GM21515 (cell line): ENCODE measurements around the gene POLR1D.

ENCODE experiments used
- ATAC-seq: cut with Tn5 transposase; IDR thresholded peaks from one replicate; pipeline ENCODE4 v1.9.1; 2021; ENCODE audit not compliant: unreplicated experiment

POLR1D gene

GRCh38 chr13:27637289-27637626 is 15.6 kb downstream of the POLR1D start:
- no peak for ATAC-seq

GRCh38 chr13:27638001-27638400 is 16.3 kb downstream of the POLR1D start:
- no peak for ATAC-seq

DNA sequence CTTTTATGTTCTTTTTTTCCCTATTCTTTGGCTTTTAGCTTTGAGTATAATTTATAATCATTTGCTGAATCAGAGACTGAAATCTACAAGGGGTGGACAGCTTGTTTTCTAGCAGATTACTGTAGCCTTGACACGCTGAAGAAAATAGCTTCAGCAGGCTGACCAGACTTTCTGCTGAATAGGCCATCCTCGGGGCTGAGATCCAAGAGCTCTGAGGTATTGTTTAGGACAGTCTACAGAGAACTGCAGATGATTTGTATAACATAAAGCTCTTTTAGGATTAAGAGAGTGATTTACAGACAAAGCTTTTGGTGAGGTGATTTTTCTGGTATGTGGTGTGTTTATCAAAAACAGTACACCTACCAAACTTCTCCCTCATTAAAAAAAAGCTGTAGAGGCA is 16.8 kb downstream of the POLR1D start:
- no peak for ATAC-seq

DNA sequence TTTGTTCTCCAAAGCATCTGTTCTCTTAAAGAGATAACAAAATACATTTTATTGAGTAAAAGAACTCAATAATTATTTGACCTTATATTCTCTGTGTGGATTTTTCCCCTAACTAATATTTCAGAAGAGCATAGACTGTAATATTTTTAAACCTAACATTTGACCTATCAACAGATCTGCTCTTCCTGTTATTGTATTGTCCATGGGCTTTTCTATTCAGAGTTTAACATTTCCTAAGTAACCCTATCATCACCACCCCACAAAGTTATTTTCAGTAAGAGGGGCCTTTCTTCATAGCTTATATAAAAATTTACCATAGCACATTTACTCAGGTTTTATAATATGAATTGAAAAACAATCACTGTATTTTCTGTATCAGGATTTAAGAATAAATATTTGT is 17.5 kb downstream of the POLR1D start:
- no peak for ATAC-seq

- no peak for ATAC-seq
These were observed 20.2 kb downstream of the POLR1D start for GRCh38 chr13:27641711-27642502.

GRCh38 chr13:27643334-27644132 is 21.8 kb downstream of the POLR1D start:
- no peak for ATAC-seq

DNA sequence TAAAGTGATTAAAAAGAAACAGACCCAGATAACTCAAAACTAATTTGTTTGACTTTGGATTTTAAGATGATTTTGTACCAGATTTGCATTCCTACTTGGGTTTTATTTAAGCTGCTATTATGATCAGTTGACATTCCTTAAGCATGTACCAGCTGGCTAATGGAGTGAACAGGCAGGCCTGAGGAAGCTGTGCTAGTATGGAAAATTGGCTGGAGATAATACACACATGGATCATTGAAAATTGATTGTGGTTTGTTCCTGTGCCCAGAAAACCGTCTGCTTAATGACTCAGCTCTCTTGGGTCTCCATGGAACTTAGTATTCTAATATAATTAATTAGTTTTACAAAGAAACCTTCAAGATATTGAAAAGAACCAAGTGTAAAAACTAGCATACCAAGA is 22.6 kb downstream of the POLR1D start:
- no peak for ATAC-seq

DNA sequence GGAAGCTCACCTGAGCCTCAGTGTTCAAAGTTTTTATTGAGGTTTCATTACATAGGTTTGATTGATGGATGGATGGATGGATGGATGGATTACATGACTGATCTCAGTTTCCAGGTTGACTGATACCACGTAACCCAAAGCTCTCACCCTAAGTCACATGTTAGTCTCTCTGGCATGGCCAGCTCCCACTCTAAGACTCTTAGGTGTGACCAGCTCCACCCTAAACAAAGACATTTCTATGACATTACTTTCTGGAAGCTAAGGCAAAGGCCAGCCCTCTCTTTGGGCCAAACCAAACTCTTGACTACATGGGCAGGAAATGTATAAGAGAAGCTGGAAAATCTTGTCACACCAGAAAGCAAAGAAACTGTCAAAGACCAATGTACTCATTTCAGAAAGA is 28.6 kb downstream of the POLR1D start:
- no peak for ATAC-seq

- ATAC-seq = no peak
These were observed 32.4 kb downstream of the POLR1D start for GRCh38 chr13:27654059-27654458.

GRCh38 chr13:27654816-27655215 is 33.1 kb downstream of the POLR1D start:
- no peak for ATAC-seq

- no peak for ATAC-seq
These were observed 36.0 kb downstream of the POLR1D start for GRCh38 chr13:27657724-27658123.

GRCh38 chr13:27658546-27658945 is 36.9 kb downstream of the POLR1D start:
- ATAC-seq = no peak

DNA sequence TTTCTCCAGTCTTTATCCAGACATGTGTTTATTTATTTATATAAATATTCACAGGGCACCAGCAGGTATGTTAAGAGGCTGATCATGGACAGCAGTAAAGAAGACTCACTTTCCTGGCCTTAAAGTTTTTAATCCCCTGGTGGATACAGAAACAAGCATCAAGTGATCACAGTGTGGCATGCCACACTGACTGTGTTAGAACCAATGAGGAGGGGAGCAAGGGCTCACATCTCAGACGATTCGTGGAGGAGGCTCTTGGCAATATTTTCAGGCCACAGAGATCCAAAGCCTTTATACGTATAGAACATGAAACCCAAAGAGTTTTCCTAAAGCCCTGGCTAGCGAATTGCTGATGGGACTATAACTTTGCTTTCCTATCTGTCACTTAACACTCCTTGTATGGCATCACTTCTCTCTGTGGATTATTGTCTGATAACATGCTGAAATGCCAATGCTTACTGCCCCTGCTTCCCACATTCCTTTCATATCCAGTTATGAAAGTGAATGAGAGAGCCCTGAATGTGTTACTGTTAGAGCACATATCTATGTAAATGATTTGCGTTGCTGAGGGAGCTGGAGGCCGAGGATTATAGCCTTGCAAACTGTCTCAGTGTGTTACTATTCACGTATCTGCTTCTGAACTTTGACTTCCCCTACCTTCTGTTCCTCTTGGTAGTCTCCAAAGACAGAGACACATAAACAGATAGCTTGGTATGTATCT is 37.6 kb downstream of the POLR1D start:
- ATAC-seq = no peak

DNA sequence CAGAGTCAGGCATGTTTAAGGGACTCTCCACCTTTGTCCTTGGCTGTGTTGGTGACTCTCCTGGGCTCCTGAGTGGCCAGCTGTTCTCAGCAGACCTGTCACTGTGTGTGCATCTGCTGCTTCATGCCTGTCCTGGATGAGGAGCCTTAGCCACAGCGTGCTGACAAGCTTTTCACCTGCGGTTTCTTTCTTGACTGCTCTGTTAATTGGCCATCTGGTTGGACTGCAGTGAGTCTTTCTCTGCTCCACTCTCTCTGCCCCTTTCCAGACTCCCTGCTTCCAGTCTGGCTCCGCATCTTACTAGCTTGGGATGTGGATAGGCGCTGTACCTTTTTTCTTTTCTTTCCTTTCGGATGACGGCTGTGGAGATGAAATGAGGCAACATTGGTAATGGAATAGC is 38.8 kb downstream of the POLR1D start:
- ATAC-seq = no peak

- ATAC-seq = no peak
These were observed 39.3 kb downstream of the POLR1D start for GRCh38 chr13:27661017-27661416.

- ATAC-seq = no peak
These were observed 41.2 kb downstream of the POLR1D start for GRCh38 chr13:27662738-27663470.

GRCh38 chr13:27663947-27664346 is 42.3 kb downstream of the POLR1D start:
- no peak for ATAC-seq

- ATAC-seq = no peak
These were observed 43.6 kb downstream of the POLR1D start for GRCh38 chr13:27665333-27665732.

- ATAC-seq = no peak
These were observed 44.1 kb downstream of the POLR1D start for GRCh38 chr13:27665761-27666160.

DNA sequence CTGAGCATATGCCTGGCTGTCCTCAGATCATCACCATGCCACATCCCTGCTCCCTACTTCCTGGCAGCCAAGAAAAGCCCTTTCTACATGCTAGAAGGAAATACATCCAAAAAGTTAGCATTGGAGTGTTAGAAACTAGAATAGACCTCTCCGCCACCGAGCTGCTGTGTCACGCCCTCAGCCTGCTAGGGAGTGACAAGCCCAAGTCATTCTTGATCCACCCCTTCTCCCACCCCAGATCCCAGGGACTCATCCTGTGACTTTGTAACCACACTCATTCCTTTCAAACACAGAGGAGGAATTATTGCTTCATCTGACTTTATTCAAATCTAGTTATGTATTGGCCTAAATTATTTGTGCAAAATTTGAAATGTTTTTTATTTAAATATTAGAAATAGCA is 45.3 kb downstream of the POLR1D start:
- ATAC-seq = no peak

GRCh38 chr13:27667946-27668345 is 46.3 kb downstream of the POLR1D start:
- ATAC-seq = no peak
